HepG2 (cell line): ENCODE data around the gene OR52H1.

ENCODE experiments used
- BCL3 ChIP-seq: sonication (generic); formaldehyde crosslinking; IDR thresholded peaks from 2 replicates; pipeline ENCODE4 v1.5.1; 2020; ENCODE audit warnings: mild to moderate bottlenecking, missing genetic modification reagents, moderate library complexity
- EP300 ChIP-seq, 3 experiments: sonication (generic) in 1 of 3; formaldehyde crosslinking in 1 of 3; IDR thresholded peaks; 2 replicates each; pipeline versions ENCODE4 v1.5.1 to v1.6.1; 2011 to 2020; ENCODE audit warnings: low read depth in 2 of 3, low read length in 2 of 3, borderline replicate concordance in 1 of 3, improper control_type of control experiment in 1 of 3, mild to moderate bottlenecking in 1 of 3, missing genetic modification reagents in 1 of 3, moderate library complexity in 1 of 3
- GABPB1 ChIP-seq: IDR thresholded peaks from 2 replicates; pipeline ENCODE4 v1.6.1; 2016; ENCODE audit warnings: mild to moderate bottlenecking, missing genetic modification reagents, moderate library complexity, missing compliant biosample characterization
- JUND ChIP-seq: sonication (generic); formaldehyde crosslinking; IDR thresholded peaks from 2 replicates; pipeline ENCODE4 v1.8.0; 2022; ENCODE audit warnings: mild to moderate bottlenecking, missing genetic modification reagents
- POLR2AphosphoS5 ChIP-seq: IDR thresholded peaks from 2 replicates; pipeline ENCODE4 v1.6.1; 2012; ENCODE audit warnings: low read depth, low read length
- SSRP1 ChIP-seq: IDR thresholded peaks from 2 replicates; pipeline ENCODE4 v1.6.1; 2016; ENCODE audit warnings: control low read depth
- ZFP91 ChIP-seq: sonication (generic); formaldehyde crosslinking; IDR thresholded peaks from 2 replicates; pipeline ENCODE4 v1.9.0; 2022; ENCODE audit warnings: missing genetic modification reagents, mild to moderate bottlenecking, borderline replicate concordance
- ZSCAN20 ChIP-seq: sonication (generic); formaldehyde crosslinking; IDR thresholded peaks from 2 replicates; pipeline ENCODE4 v1.4.0; 2020; ENCODE audit warnings: missing genetic modification reagents, mild to moderate bottlenecking, borderline replicate concordance

GRCh38 chr11:5528495-5528894, 19.8 kb downstream of the OR52H1 start:
- TF ChIP-seq SSRP1 (no peak), JUND (CRISPR knock-in tag) (no peak), GABPB1 (CRISPR knock-in tag) (no peak), BCL3 (CRISPR knock-in tag) (no peak), ZSCAN20 (no peak), POLR2AphosphoS5 (no peak), EP300 (IDR thresholded peaks at IDR 0.05; ENCODE audit: low read depth in 2 of 2, low read length in 2 of 2) (no peak), EP300 (CRISPR knock-in tag; IDR thresholded peaks at IDR 0.05; ENCODE audit: borderline replicate concordance) (no peak), ZFP91 (CRISPR knock-in tag) (no peak)
